ENCODE measurements around the gene TPK1. TPM values are rescaled to one million over a fixed set of nuclear protein-coding genes. Genes with fewer than 3 reads are reported as not detected.

The TPK1 gene
- total RNA-seq, 1 experiment from 2014 or later: 3.3 TPM

DNA sequence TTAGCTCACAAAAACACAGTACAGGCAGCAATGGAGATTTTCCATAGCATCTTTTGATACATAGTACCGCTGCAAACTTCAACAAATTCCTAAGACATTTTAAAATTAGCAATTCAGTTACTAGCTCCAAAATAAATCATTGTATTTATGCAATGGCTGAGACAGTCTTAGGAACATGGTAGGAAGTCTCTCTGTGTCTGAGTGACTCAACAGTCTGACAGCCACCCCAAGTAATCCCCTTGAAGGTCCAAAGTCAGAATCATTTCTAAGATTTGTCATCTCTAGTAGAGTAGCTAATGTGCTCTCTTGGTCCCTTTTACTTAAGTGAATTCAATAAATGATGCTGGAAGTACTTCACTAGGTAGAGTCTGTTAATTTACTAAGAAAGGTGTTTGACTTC, 338.6 kb downstream of the TPK1 start:
- H3K9me3 ChIP-seq (ENCODE audit: control insufficient read depth, insufficient read depth, low read depth, low read length): no peaks in the 10 kb centered on the region
- H3K4me1 ChIP-seq (ENCODE audit: control insufficient read depth, insufficient read depth, low read length): no peaks in the 10 kb centered on the region
- TF ChIP-seq, protein P1, sequence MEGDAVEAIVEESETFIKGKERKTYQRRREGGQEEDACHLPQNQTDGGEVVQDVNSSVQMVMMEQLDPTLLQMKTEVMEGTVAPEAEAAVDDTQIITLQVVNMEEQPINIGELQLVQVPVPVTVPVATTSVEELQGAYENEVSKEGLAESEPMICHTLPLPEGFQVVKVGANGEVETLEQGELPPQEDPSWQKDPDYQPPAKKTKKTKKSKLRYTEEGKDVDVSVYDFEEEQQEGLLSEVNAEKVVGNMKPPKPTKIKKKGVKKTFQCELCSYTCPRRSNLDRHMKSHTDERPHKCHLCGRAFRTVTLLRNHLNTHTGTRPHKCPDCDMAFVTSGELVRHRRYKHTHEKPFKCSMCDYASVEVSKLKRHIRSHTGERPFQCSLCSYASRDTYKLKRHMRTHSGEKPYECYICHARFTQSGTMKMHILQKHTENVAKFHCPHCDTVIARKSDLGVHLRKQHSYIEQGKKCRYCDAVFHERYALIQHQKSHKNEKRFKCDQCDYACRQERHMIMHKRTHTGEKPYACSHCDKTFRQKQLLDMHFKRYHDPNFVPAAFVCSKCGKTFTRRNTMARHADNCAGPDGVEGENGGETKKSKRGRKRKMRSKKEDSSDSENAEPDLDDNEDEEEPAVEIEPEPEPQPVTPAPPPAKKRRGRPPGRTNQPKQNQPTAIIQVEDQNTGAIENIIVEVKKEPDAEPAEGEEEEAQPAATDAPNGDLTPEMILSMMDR (IDR thresholded peaks at IDR 0.05): no peak
- TF ChIP-seq POLR2AphosphoS5 (IDR thresholded peaks at IDR 0.05; ENCODE audit: low read depth, low read length) (no peak), SIN3A (IDR thresholded peaks at IDR 0.05; ENCODE audit: borderline replicate concordance, insufficient read depth, low read depth, low read length) (no peak), TCF7L2 (IDR thresholded peaks at IDR 0.05; ENCODE audit: low read depth, low read length) (no peak)
- TF ChIP-seq, protein P2, sequence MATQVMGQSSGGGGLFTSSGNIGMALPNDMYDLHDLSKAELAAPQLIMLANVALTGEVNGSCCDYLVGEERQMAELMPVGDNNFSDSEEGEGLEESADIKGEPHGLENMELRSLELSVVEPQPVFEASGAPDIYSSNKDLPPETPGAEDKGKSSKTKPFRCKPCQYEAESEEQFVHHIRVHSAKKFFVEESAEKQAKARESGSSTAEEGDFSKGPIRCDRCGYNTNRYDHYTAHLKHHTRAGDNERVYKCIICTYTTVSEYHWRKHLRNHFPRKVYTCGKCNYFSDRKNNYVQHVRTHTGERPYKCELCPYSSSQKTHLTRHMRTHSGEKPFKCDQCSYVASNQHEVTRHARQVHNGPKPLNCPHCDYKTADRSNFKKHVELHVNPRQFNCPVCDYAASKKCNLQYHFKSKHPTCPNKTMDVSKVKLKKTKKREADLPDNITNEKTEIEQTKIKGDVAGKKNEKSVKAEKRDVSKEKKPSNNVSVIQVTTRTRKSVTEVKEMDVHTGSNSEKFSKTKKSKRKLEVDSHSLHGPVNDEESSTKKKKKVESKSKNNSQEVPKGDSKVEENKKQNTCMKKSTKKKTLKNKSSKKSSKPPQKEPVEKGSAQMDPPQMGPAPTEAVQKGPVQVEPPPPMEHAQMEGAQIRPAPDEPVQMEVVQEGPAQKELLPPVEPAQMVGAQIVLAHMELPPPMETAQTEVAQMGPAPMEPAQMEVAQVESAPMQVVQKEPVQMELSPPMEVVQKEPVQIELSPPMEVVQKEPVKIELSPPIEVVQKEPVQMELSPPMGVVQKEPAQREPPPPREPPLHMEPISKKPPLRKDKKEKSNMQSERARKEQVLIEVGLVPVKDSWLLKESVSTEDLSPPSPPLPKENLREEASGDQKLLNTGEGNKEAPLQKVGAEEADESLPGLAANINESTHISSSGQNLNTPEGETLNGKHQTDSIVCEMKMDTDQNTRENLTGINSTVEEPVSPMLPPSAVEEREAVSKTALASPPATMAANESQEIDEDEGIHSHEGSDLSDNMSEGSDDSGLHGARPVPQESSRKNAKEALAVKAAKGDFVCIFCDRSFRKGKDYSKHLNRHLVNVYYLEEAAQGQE (IDR thresholded peaks at IDR 0.05; ENCODE audit: insufficient read depth in 1 of 2, low read depth in 2 of 2, low read length in 1 of 2): no peak
- in situ Hi-C loops (cut with HindIII; ENCODE audit: low pct_unique_long_range_greater_than_20kb, low sequenced_read_pairs) (no loop called here), intact Hi-C loops (cut with micrococcal nuclease; ENCODE audit: unreplicated experiment) (no loop called here)
- no peaks in the 10 kb centered on the region for H3K27me3 ChIP-seq (ENCODE audit: control insufficient read depth, insufficient read depth, low read length)
- ATAC-seq (no peak), DNase-seq (ENCODE audit: low read depth, low spot score) (no peak)
- H3K4me3 ChIP-seq (ENCODE audit: low read depth in 2 of 2, low read length in 2 of 2): no peak overlapping the region
- H3K36me3 ChIP-seq (ENCODE audit: control insufficient read depth, insufficient read depth, low read length): no peaks in the 10 kb centered on the region
- ChIA-PET CTCF (no interaction called here), POLR2A (no interaction called here)
- no TSS peak for BruUV-seq (replicated peaks)
- no peak overlapping the region for H3K27ac ChIP-seq (ENCODE audit: low read length)

DNA sequence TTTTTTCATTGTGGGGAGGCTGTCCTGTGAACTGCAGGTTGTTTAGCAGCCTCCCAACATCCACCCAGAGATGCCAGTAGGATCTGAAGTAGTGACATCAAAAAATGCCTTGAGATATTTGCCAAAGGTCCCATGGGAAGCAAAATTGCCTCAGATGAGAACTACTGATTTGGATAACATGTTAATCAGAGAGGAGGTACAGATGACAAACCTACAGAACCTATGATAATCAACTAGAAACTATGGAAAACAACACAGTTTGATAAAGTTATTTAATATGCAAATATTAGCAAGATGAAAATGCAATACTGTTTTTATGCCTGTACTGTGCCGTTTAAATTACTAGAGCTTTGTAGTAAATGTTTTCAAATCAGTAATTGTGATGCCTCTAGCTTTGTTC, 341.5 kb downstream of the TPK1 start:
- CTCF ChIA-PET: no interaction called here
- POLR2A ChIA-PET: no interaction called here
- BruUV-seq (replicated peaks): no TSS peak
- in situ Hi-C loops (cut with HindIII; ENCODE audit: low pct_unique_long_range_greater_than_20kb, low sequenced_read_pairs) (no loop called here), intact Hi-C loops (cut with micrococcal nuclease; ENCODE audit: unreplicated experiment) (no loop called here)
- DNase-seq (ENCODE audit: low read depth, low spot score) (no peak), ATAC-seq (no peak)
- Histone ChIP-seq H3K36me3 (ENCODE audit: control insufficient read depth, insufficient read depth, low read length) (no peaks in the 10 kb centered on the region), H3K27me3 (ENCODE audit: control insufficient read depth, insufficient read depth, low read length) (no peaks in the 10 kb centered on the region), H3K4me3 (ENCODE audit: low read depth in 2 of 2, low read length in 2 of 2) (no peak overlapping the region), H3K4me1 (ENCODE audit: control insufficient read depth, insufficient read depth, low read length) (no peaks in the 10 kb centered on the region), H3K9me3 (ENCODE audit: control insufficient read depth, insufficient read depth, low read depth, low read length) (no peaks in the 10 kb centered on the region), H3K27ac (ENCODE audit: low read length) (no peak overlapping the region)
- TF ChIP-seq SIN3A (IDR thresholded peaks at IDR 0.05; ENCODE audit: borderline replicate concordance, insufficient read depth, low read depth, low read length) (no peak), TCF7L2 (IDR thresholded peaks at IDR 0.05; ENCODE audit: low read depth, low read length) (no peak), POLR2AphosphoS5 (IDR thresholded peaks at IDR 0.05; ENCODE audit: low read depth, low read length) (no peak)
- TF ChIP-seq, protein P1 (IDR thresholded peaks at IDR 0.05): no peak
- TF ChIP-seq, protein P2 (IDR thresholded peaks at IDR 0.05; ENCODE audit: insufficient read depth in 1 of 2, low read depth in 2 of 2, low read length in 1 of 2): no peak

Data from Panc1 (cell line).